ENCODE measurements around the gene NFYB.

- no peak for TF ChIP-seq NFYB (IDR thresholded peaks at IDR 0.05; ENCODE audit: extremely low read depth, insufficient read length)
- no peak for TF ChIP-seq ETV6 (IDR thresholded peaks at IDR 0.05; ENCODE audit: borderline replicate concordance in 1 of 2, low read depth in 2 of 2, low read length in 1 of 2)
- TF ChIP-seq ETV6 (CRISPR knock-in tag; IDR thresholded peaks at IDR 0.05; ENCODE audit: borderline replicate concordance): no peak
- no peak for TF ChIP-seq FOXA1 (IDR thresholded peaks at IDR 0.05; ENCODE audit: borderline replicate concordance)
- TF ChIP-seq, protein P1, sequence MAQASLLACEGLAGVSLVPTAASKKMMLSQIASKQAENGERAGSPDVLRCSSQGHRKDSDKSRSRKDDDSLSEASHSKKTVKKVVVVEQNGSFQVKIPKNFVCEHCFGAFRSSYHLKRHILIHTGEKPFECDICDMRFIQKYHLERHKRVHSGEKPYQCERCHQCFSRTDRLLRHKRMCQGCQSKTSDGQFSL (CRISPR knock-in tag; IDR thresholded peaks at IDR 0.05): no peak
- TF ChIP-seq, protein P1 (tag; IDR thresholded peaks at IDR 0.05): no peak
- no peak for TF ChIP-seq CHD2 (IDR thresholded peaks at IDR 0.05; ENCODE audit: low read depth, low read length)
- no peak for TF ChIP-seq HMGN3 (IDR thresholded peaks at IDR 0.05; ENCODE audit: borderline replicate concordance, extremely low read depth, insufficient read length, low read depth, low read length)
- no peak for TF ChIP-seq CBX8 (IDR thresholded peaks at IDR 0.05; ENCODE audit: borderline replicate concordance, extremely low read depth, low read depth, low read length, poor library complexity, severe bottlenecking)
- no peak for TF ChIP-seq NRF1 (conservative IDR thresholded peaks at IDR 0.05 in 1 of 2, IDR thresholded peaks at IDR 0.05 in 1 of 2)
Observed at GRCh38 chr12:104147346-104147745, 9.3 kb upstream of the NFYB start.

Data from K562 (cell line).